ENCODE results near the gene SMAD3. TPM values are rescaled to one million over a fixed set of nuclear protein-coding genes. Genes with fewer than 3 reads are reported as not detected.

Gene SMAD3
- total RNA-seq, 1 donor from 2014 or later = 8.2 TPM

DNA sequence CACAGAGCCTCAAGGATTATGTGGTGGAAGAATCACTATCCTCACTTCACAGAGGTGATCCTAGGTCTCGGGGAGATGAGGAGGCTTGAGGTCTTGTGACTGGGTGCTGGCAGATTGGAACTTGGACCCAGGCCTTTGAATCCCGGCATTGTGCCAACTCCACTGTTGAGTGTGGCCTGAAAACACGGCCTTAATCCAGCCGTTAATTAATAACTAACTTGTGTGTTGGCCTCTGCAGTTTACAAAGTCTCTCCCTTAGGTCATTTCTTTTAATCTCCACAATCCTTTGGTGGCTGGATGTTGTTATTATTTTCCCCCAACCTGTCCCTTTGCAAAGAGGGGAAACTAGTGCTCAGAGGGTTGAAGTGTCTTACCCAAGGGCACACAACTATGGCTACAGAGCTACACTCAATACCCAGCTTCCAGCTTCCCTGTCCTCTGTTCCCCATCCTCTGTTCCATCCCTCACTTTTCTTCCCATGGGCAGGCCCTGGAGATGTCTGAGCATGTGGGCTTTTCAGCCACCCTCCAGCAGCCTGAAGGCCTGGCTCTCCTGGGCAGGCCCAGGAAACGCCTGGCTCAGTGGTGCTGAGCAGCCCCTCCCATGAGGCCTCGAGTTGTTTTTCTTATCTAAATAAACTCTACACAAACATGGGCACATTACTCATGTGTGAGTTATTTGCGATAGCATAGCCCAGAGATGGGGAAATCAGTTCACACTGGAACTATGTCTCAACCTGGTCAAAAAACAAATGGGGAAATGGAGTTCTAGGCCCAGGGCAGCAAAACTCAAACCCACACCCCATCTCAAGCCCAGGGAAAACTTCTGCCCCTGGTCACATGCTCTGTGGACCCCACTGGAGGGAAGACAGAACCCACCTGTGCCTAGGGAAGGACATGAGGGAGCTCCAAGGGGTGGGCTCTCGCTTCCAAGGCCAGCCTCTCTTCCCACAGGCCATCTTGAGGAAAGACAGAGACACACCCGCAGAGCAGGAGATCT lies 16.8 kb upstream of the SMAD3 start:
- peaks cover 3% of the 10 kb centered on the region for H3K27me3 Mint-ChIP-seq (ENCODE audit: unreplicated experiment)
- H3K27ac Mint-ChIP-seq (ENCODE audit: unreplicated experiment) = no peak overlapping the region
- no peak for DNase-seq (ENCODE audit: low spot score)
- TF ChIP-seq, protein P1, sequence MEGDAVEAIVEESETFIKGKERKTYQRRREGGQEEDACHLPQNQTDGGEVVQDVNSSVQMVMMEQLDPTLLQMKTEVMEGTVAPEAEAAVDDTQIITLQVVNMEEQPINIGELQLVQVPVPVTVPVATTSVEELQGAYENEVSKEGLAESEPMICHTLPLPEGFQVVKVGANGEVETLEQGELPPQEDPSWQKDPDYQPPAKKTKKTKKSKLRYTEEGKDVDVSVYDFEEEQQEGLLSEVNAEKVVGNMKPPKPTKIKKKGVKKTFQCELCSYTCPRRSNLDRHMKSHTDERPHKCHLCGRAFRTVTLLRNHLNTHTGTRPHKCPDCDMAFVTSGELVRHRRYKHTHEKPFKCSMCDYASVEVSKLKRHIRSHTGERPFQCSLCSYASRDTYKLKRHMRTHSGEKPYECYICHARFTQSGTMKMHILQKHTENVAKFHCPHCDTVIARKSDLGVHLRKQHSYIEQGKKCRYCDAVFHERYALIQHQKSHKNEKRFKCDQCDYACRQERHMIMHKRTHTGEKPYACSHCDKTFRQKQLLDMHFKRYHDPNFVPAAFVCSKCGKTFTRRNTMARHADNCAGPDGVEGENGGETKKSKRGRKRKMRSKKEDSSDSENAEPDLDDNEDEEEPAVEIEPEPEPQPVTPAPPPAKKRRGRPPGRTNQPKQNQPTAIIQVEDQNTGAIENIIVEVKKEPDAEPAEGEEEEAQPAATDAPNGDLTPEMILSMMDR (IDR thresholded peaks at IDR 0.05; ENCODE audit: unreplicated experiment) = no peak
- no peaks in the 10 kb centered on the region for H3K36me3 Mint-ChIP-seq (ENCODE audit: low read depth, unreplicated experiment)
- H3K4me1 Mint-ChIP-seq (ENCODE audit: unreplicated experiment) = peaks cover 9% of the 10 kb centered on the region
- no peak overlapping the region for H3K4me3 Mint-ChIP-seq (ENCODE audit: unreplicated experiment)
- no peaks in the 10 kb centered on the region for H3K9me3 Mint-ChIP-seq (ENCODE audit: unreplicated experiment)

DNA sequence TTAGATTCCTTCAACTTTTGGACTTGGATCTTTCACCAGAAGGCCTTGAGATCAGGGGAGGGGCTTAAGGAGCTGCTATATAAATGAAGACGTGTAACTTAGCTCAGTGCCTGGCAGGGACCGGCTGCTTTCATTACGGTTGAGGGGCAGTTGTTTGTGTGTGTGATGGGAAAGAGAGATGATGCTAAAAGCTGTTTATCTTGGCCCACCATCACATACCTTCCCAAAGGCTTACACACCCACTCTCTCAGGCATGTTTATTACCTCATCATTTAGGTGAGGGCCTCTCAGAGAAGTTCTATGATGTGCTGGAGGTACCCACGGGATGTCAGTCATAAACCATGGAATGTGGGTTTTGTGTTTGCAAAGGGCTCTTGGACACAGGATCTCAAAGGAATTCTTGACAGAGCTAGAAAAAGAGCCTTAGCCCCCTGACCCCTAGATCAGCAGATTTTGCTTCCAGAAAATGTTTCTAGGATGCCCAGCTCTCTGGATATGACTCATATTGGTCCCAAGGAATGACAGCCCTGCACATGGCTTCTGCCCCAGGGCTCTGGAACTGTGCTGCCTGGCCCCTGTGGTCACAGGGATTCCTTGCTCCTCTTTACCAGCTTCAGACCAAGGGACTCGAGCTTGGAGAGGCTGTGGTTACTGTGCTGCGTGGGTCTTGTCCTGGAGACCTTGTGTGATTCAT lies 15.9 kb upstream of the SMAD3 start:
- H3K27me3 Mint-ChIP-seq (ENCODE audit: unreplicated experiment) = peaks cover 3% of the 10 kb centered on the region
- no peaks in the 10 kb centered on the region for H3K9me3 Mint-ChIP-seq (ENCODE audit: unreplicated experiment)
- no peak overlapping the region for H3K4me3 Mint-ChIP-seq (ENCODE audit: unreplicated experiment)
- no peak overlapping the region for H3K27ac Mint-ChIP-seq (ENCODE audit: unreplicated experiment)
- TF ChIP-seq, protein P1 (IDR thresholded peaks at IDR 0.05; ENCODE audit: unreplicated experiment) = no peak
- no peak for DNase-seq (ENCODE audit: low spot score)
- peaks cover 3% of the 10 kb centered on the region for H3K4me1 Mint-ChIP-seq (ENCODE audit: unreplicated experiment)
- H3K36me3 Mint-ChIP-seq (ENCODE audit: low read depth, unreplicated experiment) = no peaks in the 10 kb centered on the region

DNA sequence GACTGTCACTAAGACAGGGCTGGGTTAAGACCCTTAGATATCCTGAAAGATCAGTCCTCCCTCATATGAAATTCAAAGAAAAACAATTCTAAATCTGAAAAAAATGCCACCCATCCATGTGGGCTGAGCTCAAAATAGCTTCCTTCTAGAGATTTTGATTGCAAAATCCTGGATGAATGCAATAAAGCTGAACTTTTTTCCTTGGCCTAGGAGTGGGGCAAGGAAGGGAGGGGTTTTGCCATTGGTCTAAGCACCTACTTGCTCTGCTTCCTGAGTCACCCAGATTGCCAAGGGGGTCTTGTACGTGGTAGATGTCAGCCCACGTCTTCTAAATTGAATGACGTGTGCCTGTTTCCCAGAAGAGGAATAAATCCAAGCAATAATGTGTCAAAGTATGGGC lies 15.3 kb upstream of the SMAD3 start:
- Mint-ChIP-seq H3K9me3 (ENCODE audit: unreplicated experiment) (no peaks in the 10 kb centered on the region), H3K27ac (ENCODE audit: unreplicated experiment) (no peak overlapping the region), H3K4me3 (ENCODE audit: unreplicated experiment) (no peak overlapping the region), H3K27me3 (ENCODE audit: unreplicated experiment) (peaks cover 3% of the 10 kb centered on the region), H3K36me3 (ENCODE audit: low read depth, unreplicated experiment) (no peaks in the 10 kb centered on the region), H3K4me1 (ENCODE audit: unreplicated experiment) (no peaks in the 10 kb centered on the region)
- TF ChIP-seq, protein P1 (IDR thresholded peaks at IDR 0.05; ENCODE audit: unreplicated experiment) = no peak
- DNase-seq (ENCODE audit: low spot score) = no peak

DNA sequence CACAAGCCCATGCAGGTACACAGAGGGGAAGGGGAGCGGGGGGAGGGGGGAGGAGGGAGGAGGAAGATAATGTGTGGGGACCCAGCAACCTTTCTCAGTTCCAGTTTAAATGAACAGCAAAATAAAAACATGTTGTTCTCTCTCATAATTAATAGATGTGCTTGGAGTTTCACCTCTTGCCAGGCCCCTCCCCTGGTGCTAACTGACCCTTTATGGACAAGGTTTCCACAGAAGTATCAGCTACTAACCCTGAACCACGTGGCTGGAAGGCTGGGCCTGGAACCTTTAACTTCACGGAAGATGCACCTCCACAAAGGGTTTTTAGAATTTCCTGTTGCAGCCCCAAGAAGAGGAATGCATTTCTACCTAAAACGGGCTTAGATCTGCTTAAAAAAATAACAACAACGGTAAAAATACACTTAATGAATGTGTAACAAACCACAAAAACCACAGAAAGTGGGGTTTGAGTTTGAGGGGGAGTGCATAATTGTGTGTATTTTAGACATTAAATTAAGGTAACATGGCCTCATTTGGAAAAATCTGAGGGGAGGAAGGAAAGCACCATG lies 14.8 kb upstream of the SMAD3 start:
- H3K4me3 Mint-ChIP-seq (ENCODE audit: unreplicated experiment) = no peak overlapping the region
- no peaks in the 10 kb centered on the region for H3K4me1 Mint-ChIP-seq (ENCODE audit: unreplicated experiment)
- no peak overlapping the region for H3K27ac Mint-ChIP-seq (ENCODE audit: unreplicated experiment)
- DNase-seq (ENCODE audit: low spot score) = no peak
- peaks cover 3% of the 10 kb centered on the region for H3K27me3 Mint-ChIP-seq (ENCODE audit: unreplicated experiment)
- no peaks in the 10 kb centered on the region for H3K9me3 Mint-ChIP-seq (ENCODE audit: unreplicated experiment)
- TF ChIP-seq, protein P1 (IDR thresholded peaks at IDR 0.05; ENCODE audit: unreplicated experiment) = no peak
- no peaks in the 10 kb centered on the region for H3K36me3 Mint-ChIP-seq (ENCODE audit: low read depth, unreplicated experiment)
